GM10847 (cell line): ENCODE data around the gene PIK3R3.

Experiments used
- POLR2A ChIP-seq: IDR thresholded peaks from 2 replicates; pipeline ENCODE4 v1.6.1; 2011; ENCODE audit not compliant: insufficient read length; ENCODE audit errors: extremely low read depth

The PIK3R3 gene

DNA sequence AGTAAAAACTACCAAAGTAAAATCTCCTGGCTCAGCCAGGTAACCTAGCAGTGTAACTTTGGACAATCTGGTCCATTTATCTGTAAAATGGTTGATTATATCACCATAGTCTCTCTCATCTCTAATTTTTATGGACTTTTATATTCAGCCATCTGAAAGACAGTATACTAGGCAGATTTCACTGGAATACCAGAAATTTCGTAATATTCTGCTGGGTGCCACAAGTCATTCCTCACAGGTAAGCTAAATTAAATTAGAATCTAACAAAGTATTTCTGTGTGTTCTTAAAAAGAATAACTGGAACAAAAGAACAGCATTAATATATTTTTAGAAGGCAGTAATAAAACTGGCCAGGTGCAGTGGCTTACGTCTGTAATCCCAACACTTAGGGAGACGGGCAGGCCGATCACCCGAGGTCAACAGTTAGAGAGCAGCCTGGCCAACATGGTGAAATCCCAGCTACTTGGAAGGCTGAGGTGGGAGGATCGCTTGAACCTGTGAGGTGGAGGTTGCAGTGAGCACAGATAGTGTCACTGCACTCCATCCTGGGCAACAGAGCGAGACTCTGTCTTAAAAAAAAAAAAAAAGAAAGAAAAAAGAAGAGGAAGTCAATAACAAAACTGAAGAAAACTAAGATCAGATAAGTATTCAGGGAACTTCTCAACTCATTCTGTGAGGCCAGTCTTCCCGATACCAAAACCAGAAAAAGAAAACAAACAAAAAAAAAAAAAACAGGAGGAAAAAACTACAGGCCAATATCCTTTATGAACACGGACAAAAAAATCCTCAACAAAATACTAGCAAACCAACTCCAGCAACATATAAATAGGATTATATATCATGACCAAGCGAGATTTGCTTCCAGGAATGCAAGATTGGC is 35.9 kb downstream of the PIK3R3 start:
- TF ChIP-seq POLR2A = no peak

DNA sequence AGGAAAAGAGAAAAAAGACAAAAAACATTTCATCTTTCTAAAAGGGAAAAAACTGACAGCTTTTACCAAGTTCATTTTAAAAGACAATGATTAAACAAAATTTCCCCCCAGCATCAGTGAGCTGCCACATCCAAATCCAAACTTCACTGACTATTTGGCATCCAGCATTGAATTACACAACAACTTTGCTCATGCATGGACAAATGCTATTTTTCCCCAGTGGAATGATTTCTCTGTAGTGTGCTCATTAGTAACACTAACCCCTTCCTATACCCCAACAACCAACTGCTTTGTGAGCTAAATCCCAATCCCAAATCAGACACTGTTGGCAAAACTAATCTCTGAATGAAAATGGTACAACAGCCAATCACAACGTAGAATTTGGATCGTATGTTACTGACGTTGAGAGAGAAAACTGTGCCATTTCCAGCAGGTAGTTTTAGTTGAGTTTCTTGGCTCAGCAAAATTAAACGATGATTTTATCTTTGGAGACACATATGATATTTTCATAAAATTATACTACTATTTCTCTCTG is 37.9 kb downstream of the PIK3R3 start:
- no peak for TF ChIP-seq POLR2A

DNA sequence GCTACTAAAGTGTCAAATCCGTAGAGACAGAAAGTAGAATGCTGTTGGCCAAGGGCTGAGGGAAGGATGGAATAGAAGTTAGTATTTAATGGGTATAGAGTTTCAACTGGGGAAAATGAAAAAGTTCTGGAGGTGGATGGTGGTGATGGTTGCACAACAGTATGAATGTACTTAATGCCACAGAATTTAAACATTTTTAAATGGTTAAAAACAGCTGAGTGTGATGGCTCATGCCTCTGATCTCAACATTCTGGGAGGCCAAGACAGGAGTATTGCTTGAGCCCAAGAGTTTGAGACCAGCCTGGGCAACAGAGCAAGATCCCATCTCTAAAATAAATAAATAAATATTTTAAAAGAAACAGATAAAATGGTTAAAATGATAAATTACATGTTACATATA is 44.5 kb downstream of the PIK3R3 start:
- no peak for TF ChIP-seq POLR2A

DNA sequence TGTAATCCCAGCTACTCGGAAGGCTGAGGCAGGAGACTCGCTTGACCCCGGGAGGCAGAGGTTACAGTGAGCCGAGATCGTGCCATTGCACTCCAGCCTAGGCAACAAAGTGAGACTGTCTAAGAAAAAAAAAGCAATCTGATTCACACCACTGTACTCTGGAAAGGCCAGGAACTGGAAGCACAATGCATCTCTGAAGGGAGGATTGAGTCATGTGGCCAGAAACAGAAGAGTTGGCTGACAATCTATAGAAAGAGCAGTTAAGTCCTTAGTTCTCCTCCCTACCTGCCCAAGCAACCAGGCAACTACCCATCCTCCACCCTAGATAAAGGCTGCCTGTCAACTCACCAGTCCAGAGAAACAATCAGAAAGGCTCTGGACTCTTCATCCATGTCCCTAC is 45.9 kb downstream of the PIK3R3 start:
- TF ChIP-seq POLR2A = no peak

DNA sequence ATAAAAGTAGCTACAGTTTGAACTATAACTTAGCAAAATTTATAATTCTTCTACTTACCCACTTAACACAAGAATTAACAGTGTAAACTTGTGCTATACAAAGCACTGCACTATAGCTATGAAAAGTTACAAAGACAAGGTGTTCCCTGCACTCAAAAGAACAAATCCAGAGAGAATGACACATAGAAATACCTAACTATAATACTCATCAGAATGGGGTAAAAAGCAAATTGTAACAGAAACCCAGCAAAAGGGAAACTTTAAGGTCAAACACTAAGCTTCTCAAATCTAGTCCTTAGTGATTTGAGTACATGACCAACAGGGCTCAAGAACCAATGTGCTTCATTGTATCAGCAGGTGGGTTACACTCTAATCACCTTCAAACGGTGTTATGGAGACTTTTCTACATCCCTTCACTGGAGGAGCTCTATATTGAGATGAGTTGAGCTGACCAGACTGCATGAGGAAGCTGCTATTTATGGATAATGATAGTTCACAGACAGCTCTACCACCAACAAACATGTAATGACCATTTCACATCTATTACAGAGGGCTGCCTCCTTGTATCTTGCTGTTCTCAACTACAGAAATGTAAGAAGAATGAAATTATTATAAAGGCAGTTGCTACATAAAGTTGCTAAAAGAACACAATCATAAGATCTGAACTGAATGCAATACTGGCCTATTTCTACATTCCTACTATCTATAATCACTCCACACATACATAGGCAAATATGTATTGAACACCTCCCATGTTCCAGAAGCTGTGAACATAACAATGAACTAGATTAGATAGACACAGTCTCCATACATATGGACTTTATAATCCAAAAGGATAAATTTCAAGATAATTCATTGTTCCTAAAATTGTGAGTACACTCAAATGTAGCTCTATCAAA is 47.6 kb downstream of the PIK3R3 start:
- no peak for TF ChIP-seq POLR2A

DNA sequence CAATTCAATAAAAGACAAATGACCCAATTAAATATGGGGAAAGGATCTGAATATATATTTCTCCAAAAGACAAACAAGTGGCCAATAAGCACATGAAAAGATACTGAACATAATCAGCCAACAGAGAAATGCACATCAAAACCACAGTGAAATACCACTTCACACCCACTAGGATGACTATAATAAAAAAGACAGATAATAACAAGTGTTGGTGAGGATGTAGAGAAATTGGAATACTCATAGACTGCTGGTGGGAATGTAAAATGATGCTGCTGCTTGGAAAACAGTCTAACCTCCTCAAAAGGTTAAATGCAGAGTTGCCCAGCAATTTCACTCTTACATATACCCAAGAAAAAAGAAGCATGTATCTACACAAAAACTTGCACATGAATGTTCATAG is 48.9 kb downstream of the PIK3R3 start:
- TF ChIP-seq POLR2A = no peak

DNA sequence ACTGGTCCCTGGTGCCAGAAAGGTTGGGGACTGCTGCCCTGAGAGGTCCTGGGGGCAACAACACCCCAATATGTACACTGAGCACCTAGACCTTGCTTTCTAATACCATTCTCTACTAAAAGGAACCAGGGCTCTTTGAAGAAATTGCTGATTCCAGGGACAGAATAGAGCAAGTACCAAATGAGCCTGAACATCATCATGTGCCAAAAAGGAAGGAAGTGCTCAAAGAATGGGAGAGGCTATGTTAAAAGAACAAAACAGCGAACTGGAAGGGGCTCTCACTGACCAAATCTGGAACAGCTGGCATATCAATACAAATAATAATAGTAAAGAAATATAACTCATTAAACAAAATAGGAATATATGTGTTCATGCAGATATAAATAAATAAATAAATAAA is 50.8 kb downstream of the PIK3R3 start:
- TF ChIP-seq POLR2A = no peak

DNA sequence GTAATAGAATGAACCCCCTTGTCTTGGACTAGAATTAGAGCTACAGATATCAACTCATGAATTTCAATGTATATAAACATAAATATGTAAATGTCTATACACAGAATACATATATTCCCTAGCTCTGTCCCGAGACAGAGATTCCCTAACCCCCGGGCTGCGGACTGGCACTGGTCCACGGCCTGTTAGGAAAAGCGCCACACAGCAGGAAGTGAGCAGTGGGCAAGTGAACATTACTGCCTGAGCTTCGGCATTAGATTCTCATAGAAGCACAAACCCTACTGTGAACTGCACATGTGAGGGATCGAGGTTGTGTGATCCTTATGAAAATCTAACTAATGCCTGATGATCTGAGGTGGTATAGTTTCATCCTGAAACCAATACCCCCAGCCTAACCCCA is 51.2 kb downstream of the PIK3R3 start:
- TF ChIP-seq POLR2A = no peak

DNA sequence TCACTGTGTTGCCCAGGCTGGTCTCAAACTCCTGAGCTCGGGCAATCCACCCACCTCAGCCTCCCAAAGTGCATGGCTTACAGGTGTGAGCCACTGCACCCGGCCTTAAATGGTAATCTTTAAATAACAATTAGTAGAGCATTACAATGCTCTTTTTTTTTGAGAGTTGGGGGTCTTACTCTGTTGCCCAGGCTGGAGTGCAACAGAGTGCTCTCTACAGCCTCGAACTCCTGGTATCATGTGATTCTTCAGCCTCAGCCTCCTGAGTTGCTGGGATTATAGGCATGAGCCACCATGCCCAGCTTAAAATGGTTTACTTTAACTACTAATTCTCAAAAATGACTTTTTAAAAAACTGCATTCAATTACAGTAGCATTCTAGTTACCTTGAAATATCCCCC is 52.2 kb downstream of the PIK3R3 start:
- no peak for TF ChIP-seq POLR2A

DNA sequence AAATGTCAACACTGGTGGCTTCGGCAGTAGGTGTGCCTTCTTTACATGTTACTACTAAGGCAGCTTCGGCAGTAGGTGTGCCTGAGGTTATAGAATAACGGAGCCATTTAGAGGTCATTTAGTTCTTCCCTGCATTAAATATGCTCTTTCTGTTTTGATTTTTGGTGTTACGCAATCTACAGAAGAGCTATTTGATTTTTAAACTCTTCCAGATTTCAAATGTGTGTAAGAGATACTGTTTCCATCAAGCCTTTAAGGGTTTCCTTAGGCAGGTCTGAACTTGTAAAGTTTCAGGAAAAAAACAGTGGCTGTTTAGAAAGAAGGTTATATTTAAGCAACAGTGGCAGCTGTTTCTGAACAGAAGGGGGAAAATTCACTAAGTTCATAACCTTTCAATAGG is 54.8 kb downstream of the PIK3R3 start:
- TF ChIP-seq POLR2A = no peak

DNA sequence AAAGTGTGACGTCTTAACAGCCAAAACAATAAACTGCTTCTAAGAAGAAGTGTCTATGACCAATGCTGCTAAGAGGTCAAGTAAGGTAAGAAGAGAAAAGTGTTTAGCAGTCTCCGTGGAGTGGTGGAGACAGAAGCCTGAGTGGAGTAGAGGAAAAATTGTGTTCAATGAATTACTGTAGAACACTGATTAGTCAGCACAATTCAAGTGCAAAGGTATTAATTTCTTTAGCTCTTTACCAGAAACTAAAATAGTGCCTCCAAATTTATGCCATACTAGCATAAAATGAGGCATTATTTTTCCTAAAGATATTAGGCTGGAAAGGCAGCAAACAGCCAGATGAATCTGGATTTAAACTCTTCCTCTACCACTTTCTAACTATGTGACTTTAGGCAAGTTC is 56.1 kb downstream of the PIK3R3 start:
- no peak for TF ChIP-seq POLR2A

DNA sequence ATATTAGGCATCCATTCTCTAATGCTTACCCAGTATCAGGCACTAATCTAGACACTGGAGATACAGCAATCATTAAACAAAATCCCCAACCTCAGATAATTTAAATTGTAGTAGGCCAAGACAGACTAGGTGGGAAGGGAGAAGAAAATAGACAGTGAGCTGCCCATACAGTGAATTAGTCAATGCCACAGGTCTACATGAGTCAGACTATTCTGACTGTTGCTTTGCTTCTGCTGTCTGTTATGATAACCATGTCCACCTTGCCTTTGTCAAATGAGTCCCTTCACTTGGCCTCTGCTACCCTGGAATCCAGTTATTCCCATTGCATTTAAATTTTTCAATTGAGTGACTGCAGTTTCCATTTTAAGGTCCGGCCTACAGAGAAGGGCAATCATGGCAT is 59.5 kb downstream of the PIK3R3 start:
- no peak for TF ChIP-seq POLR2A

DNA sequence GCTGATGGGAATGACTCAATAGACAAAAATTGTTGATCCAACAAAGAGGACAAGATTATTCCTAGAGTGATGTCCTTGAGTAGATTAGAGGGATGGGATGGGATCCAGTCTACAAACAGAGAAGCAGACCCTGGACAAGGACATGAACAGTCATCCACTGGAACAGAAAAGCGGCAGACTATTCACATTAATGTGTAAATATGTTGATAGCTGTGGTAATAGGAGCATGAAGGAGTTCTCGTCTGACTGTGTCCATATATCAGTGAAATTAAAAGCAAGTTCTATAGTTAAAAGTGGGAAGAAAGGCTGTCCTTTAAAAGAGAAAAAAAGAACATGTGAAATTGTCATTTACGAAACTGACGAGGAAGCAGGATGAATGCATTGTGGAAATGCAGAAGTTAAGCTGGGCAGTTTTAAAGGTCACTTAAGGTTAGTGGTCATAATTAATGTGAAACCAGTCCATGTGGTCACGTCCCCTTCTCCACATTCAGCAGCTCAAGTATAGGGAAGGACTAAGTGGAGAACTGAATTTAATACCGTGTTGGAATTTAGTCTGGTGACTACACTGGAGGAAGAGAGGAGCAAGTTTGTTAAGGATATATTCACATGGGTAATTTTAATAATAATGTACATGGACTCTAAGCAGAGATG is 62.1 kb downstream of the PIK3R3 start:
- TF ChIP-seq POLR2A = no peak

DNA sequence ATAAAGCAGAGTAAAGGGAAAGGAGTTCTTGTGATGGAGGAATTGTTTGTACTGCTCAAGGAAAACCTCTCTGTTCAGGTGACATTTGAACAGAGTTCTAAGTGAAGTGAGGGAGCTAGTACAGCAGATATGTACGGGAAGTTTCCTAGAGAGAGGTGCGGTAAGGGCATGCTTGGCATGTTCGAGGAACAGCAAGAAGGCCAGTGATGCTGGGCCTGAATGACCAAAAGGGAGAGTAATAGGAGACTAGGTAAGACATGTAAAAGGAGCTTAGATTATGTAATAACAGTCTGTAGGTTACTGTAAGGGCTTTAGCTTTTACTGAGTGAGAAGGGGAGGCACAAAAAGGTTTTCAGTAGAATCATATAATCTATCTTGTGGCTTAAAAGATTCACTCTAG is 63.9 kb downstream of the PIK3R3 start:
- TF ChIP-seq POLR2A = no peak

DNA sequence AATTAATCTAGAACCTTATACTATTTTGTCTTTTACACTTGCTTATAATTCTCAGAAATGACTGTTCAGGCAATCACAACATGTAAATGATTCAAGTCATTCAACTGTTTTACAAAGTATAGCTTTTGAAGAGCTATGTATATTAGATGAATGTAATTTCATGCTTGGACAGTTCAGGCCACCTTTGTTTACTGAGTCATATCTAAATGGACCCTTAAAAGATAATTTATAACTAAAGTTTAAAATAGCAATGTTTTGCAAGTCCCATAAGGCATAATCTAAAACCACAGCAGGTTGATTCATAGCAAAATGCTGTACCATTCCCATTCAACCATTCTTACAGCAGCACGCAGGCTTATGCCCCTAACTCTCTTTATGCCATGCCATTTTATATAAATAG is 64.8 kb downstream of the PIK3R3 start:
- TF ChIP-seq POLR2A = no peak
